ENCODE data around the gene THBD.

GRCh38 chr20:23042270-23042669 is 7.2 kb downstream of the THBD start:
- no peak for TF ChIP-seq MLLT1 (IDR thresholded peaks at IDR 0.05)
- TF ChIP-seq, protein P1, sequence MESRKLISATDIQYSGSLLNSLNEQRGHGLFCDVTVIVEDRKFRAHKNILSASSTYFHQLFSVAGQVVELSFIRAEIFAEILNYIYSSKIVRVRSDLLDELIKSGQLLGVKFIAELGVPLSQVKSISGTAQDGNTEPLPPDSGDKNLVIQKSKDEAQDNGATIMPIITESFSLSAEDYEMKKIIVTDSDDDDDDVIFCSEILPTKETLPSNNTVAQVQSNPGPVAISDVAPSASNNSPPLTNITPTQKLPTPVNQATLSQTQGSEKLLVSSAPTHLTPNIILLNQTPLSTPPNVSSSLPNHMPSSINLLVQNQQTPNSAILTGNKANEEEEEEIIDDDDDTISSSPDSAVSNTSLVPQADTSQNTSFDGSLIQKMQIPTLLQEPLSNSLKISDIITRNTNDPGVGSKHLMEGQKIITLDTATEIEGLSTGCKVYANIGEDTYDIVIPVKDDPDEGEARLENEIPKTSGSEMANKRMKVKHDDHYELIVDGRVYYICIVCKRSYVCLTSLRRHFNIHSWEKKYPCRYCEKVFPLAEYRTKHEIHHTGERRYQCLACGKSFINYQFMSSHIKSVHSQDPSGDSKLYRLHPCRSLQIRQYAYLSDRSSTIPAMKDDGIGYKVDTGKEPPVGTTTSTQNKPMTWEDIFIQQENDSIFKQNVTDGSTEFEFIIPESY (CRISPR knock-in tag; IDR thresholded peaks at IDR 0.05), result no peak
- no peak for TF ChIP-seq CREB1 (IDR thresholded peaks at IDR 0.05)
- TF ChIP-seq CREB1 (CRISPR knock-in tag; IDR thresholded peaks at IDR 0.05), result no peak
- no peak for TF ChIP-seq ZNF121 (CRISPR knock-in tag; conservative IDR thresholded peaks at IDR 0.05)
- TF ChIP-seq RBFOX2 (IDR thresholded peaks at IDR 0.05; ENCODE audit: low read depth, low read length), result no peak
- no peak for TF ChIP-seq SMC3 (conservative IDR thresholded peaks at IDR 0.05; ENCODE audit: insufficient read depth, low read depth, low read length)
- TF ChIP-seq CTCF (IDR thresholded peaks at IDR 0.05 in 2 of 3, conservative IDR thresholded peaks at IDR 0.05 in 1 of 3; ENCODE audit: insufficient read depth in 2 of 3, low read depth in 1 of 3, low read length in 3 of 3), result no peak
- TF ChIP-seq XRCC5 (IDR thresholded peaks at IDR 0.05; ENCODE audit: low read depth, low read length), result no peak
- TF ChIP-seq FOXM1 (IDR thresholded peaks at IDR 0.05; ENCODE audit: low read depth), result no peak
- TF ChIP-seq FOXM1 (CRISPR knock-in tag; IDR thresholded peaks at IDR 0.05; ENCODE audit: low read depth), result no peak
- no peak for TF ChIP-seq POLR2A (conservative IDR thresholded peaks at IDR 0.05)
- no peak for TF ChIP-seq POLR2AphosphoS5 (IDR thresholded peaks at IDR 0.05; ENCODE audit: control insufficient read depth, insufficient read depth, low read depth, low read length)
